ENCODE results near the gene RTN4RL1. TPM values are rescaled to one million over a fixed set of nuclear protein-coding genes. Genes with fewer than 3 reads are reported as not detected.
A peak's percentile ranks its signal among the peaks of the same experiment; 100 is the strongest.

RTN4RL1 gene
- total RNA-seq, 1 experiment from 2014 or later: 0.80 TPM

- CTCF ChIA-PET: no interaction called here
- ATAC-seq: no peak
- H3K9me3 ChIP-seq (ENCODE audit: control insufficient read depth, insufficient read depth, low read depth, low read length): no peaks in the 10 kb centered on the region
- DNase-seq (ENCODE audit: low read depth, low spot score): no peak
- intact Hi-C loops (cut with micrococcal nuclease; ENCODE audit: unreplicated experiment): no loop called here
- no peaks in the 10 kb centered on the region for H3K4me1 ChIP-seq (ENCODE audit: control insufficient read depth, insufficient read depth, low read length)
- no TSS peak for BruUV-seq (replicated peaks)
- in situ Hi-C loops (cut with HindIII; ENCODE audit: low pct_unique_long_range_greater_than_20kb, low sequenced_read_pairs): no loop called here
- no peak overlapping the region for H3K27ac ChIP-seq (ENCODE audit: low read length)
- no peak overlapping the region for H3K4me3 ChIP-seq (ENCODE audit: low read depth in 2 of 2, low read length in 2 of 2)
- H3K36me3 ChIP-seq (ENCODE audit: control insufficient read depth, insufficient read depth, low read length): peaks cover 11% of the 10 kb centered on the region
- POLR2A ChIA-PET: no interaction called here
- TF ChIP-seq SIN3A (IDR thresholded peaks at IDR 0.05; ENCODE audit: borderline replicate concordance, insufficient read depth, low read depth, low read length): no peak
- TF ChIP-seq POLR2AphosphoS5 (IDR thresholded peaks at IDR 0.05; ENCODE audit: low read depth, low read length): no peak
- TF ChIP-seq CTCF (IDR thresholded peaks at IDR 0.05): no peak
- TF ChIP-seq REST (IDR thresholded peaks at IDR 0.05; ENCODE audit: insufficient read depth in 1 of 2, low read depth in 2 of 2, low read length in 1 of 2): no peak
- no peaks in the 10 kb centered on the region for H3K27me3 ChIP-seq (ENCODE audit: control insufficient read depth, insufficient read depth, low read length)
Measured at GRCh38 chr17:1898332-1898731, 126.8 kb downstream of the RTN4RL1 start.

GRCh38 chr17:1897105-1897656, 128.0 kb downstream of the RTN4RL1 start:
- TSS peak; percentile 93 for BruUV-seq (replicated peaks)
- ChIA-PET POLR2A (no interaction called here), CTCF (no interaction called here)
- no peak overlapping the region for H3K27ac ChIP-seq (ENCODE audit: low read length)
- in situ Hi-C loops (cut with HindIII; ENCODE audit: low pct_unique_long_range_greater_than_20kb, low sequenced_read_pairs): no loop called here
- intact Hi-C loops (cut with micrococcal nuclease; ENCODE audit: unreplicated experiment): no loop called here
- TF ChIP-seq CTCF (IDR thresholded peaks at IDR 0.05) (no peak), REST (IDR thresholded peaks at IDR 0.05; ENCODE audit: insufficient read depth in 1 of 2, low read depth in 2 of 2, low read length in 1 of 2) (no peak), POLR2AphosphoS5 (IDR thresholded peaks at IDR 0.05; ENCODE audit: low read depth, low read length) (no peak), TCF7L2 (IDR thresholded peaks at IDR 0.05; ENCODE audit: low read depth, low read length) (no peak), SIN3A (IDR thresholded peaks at IDR 0.05; ENCODE audit: borderline replicate concordance, insufficient read depth, low read depth, low read length) (no peak)
- DNase-seq (ENCODE audit: low read depth, low spot score) (no peak), ATAC-seq (no peak)
- no peak overlapping the region for H3K4me3 ChIP-seq (ENCODE audit: low read depth in 2 of 2, low read length in 2 of 2)
- H3K27me3 ChIP-seq (ENCODE audit: control insufficient read depth, insufficient read depth, low read length): no peaks in the 10 kb centered on the region
- no peaks in the 10 kb centered on the region for H3K4me1 ChIP-seq (ENCODE audit: control insufficient read depth, insufficient read depth, low read length)
- H3K36me3 ChIP-seq (ENCODE audit: control insufficient read depth, insufficient read depth, low read length): peaks cover 11% of the 10 kb centered on the region
- no peaks in the 10 kb centered on the region for H3K9me3 ChIP-seq (ENCODE audit: control insufficient read depth, insufficient read depth, low read depth, low read length)

Measured in Panc1 (cell line).